CD14-positive monocyte (primary cell): ENCODE data around the gene UPK1A. TPM values are rescaled to one million over a fixed set of nuclear protein-coding genes. Genes with fewer than 3 reads are reported as not detected.
"Not testable (repeated sequence)": the region's sequence is repeated elsewhere in the genome, so short reads cannot be mapped to it uniquely, and the experiment has no call there.

Experiments used
- DNase-seq, 3 donors: peaks; one replicate each; pipeline ENCODE4 v3.0.0-alpha.2; 2011 to 2022
- H2AFZ ChIP-seq: 2 replicates; pipeline ENCODE4 v1.6.0; 2012; ENCODE audit warnings: mild to moderate bottlenecking, low read depth, low read length, inconsistent platforms; ENCODE audit not compliant: insufficient read depth, poor library complexity, severe bottlenecking
- H3K27ac ChIP-seq, 2 donors: 1 replicate in 1 of 2; 2 replicates in 1 of 2; pipeline ENCODE4 v1.5.1; 2012 to 2013; ENCODE audit warnings: low read length in 2 of 2, control low read depth in 1 of 2, inconsistent platforms in 1 of 2, low read depth in 1 of 2, mild to moderate bottlenecking in 1 of 2
- H3K27me3 ChIP-seq, 2 donors: one replicate each; pipeline versions ENCODE4 v1.6.0 to v1.6.1; 2011 to 2013; ENCODE audit warnings: low read length in 2 of 2; ENCODE audit not compliant: control insufficient read depth in 2 of 2, insufficient read depth in 2 of 2
- H3K36me3 ChIP-seq, 2 donors: replicated peaks in 1 of 2; 1 replicate in 1 of 2; 2 replicates in 1 of 2; pipeline versions ENCODE4 v1.5.1 to v1.6.1; 2012 to 2013; ENCODE audit warnings: low read length in 2 of 2, control low read depth in 1 of 2, inconsistent platforms in 1 of 2, mild to moderate bottlenecking in 1 of 2; ENCODE audit not compliant: insufficient read depth in 2 of 2, control insufficient read depth in 1 of 2
- H3K4me1 ChIP-seq, 2 donors: 1 replicate in 1 of 2; 2 replicates in 1 of 2; pipeline versions ENCODE4 v1.5.1 to v1.6.1; 2012 to 2013; ENCODE audit warnings: low read length in 2 of 2, control low read depth in 1 of 2, inconsistent platforms in 1 of 2, mild to moderate bottlenecking in 1 of 2, moderate library complexity in 1 of 2; ENCODE audit not compliant: insufficient read depth in 2 of 2, control insufficient read depth in 1 of 2
- H3K4me2 ChIP-seq: replicated peaks from 2 replicates; pipeline ENCODE3; 2012; ENCODE audit warnings: low read length, moderate library complexity, mild to moderate bottlenecking; ENCODE audit not compliant: poor library complexity, severe bottlenecking; ENCODE audit errors: extremely low read depth
- H3K4me3 ChIP-seq, 3 experiments: fragments of 200-600 bp in 1 of 3; sonication (generic) in 1 of 3; replicated peaks in 1 of 3; 1 replicate in 2 of 3; 2 replicates in 1 of 3; pipeline ENCODE4 v1.5.1; 2011 to 2013; ENCODE audit warnings: low read length in 3 of 3, mild to moderate bottlenecking in 3 of 3, control low read depth in 2 of 3, low read depth in 2 of 3, inconsistent platforms in 1 of 3, moderate library complexity in 1 of 3
- H3K79me2 ChIP-seq: 2 replicates; pipeline ENCODE4 v1.6.0; 2012; ENCODE audit warnings: mild to moderate bottlenecking, control low read depth, inconsistent platforms, low read length, moderate library complexity; ENCODE audit not compliant: insufficient read depth
- H3K9ac ChIP-seq: 2 replicates; pipeline ENCODE4 v1.6.0; 2017; ENCODE audit warnings: low read length, mild to moderate bottlenecking; ENCODE audit not compliant: insufficient read depth, poor library complexity, severe bottlenecking
- H3K9me3 ChIP-seq, 2 donors: replicated peaks in 1 of 2; 1 replicate in 1 of 2; 2 replicates in 1 of 2; pipeline versions ENCODE4 v1.5.1 to v1.6.1; 2012 to 2013; ENCODE audit warnings: low read length in 2 of 2, control low read depth in 1 of 2; ENCODE audit not compliant: control insufficient read depth in 1 of 2, insufficient read depth in 1 of 2
- H4K20me1 ChIP-seq: 2 replicates; pipeline ENCODE4 v1.6.0; 2012; ENCODE audit warnings: mild to moderate bottlenecking, low read length, control low read depth, moderate library complexity; ENCODE audit not compliant: insufficient read depth
- H3K27ac Mint-ChIP-seq, 7 donors: one replicate each; pipeline ENCODE4 v1.8.0; 2020; ENCODE audit warnings: mild to moderate bottlenecking in 7 of 7, mixed read lengths in 7 of 7, moderate library complexity in 6 of 7, inconsistent platforms in 2 of 7
- H3K27me3 Mint-ChIP-seq, 3 donors: one replicate each; pipeline ENCODE4 v1.8.0; 2021 to 2022; ENCODE audit warnings: low read depth in 3 of 3, mild to moderate bottlenecking in 3 of 3, mixed read lengths in 3 of 3, moderate library complexity in 3 of 3, inconsistent platforms in 1 of 3
- H3K36me3 Mint-ChIP-seq, 2 donors: one replicate each; pipeline ENCODE4 v1.8.0; 2020; ENCODE audit warnings: mixed read lengths in 2 of 2, inconsistent platforms in 1 of 2, mild to moderate bottlenecking in 1 of 2
- H3K4me1 Mint-ChIP-seq: one replicate; pipeline ENCODE4 v1.8.0; 2020; ENCODE audit warnings: mild to moderate bottlenecking, mixed read lengths
- H3K4me3 Mint-ChIP-seq, 2 donors: one replicate each; pipeline ENCODE4 v1.8.0; 2020; ENCODE audit warnings: mild to moderate bottlenecking in 2 of 2, mixed read lengths in 2 of 2, moderate library complexity in 1 of 2
- H3K9me3 Mint-ChIP-seq, 7 donors: one replicate each; pipeline ENCODE4 v1.8.0; 2020 to 2022; ENCODE audit warnings: mixed read lengths in 7 of 7, mild to moderate bottlenecking in 6 of 7, moderate library complexity in 6 of 7, inconsistent platforms in 2 of 7
- CTCF ChIP-seq: fragments of 200-600 bp; IDR thresholded peaks from one replicate; pipeline ENCODE4 v1.8.0; 2022; ENCODE audit warnings: antibody characterized with exemption, mild to moderate bottlenecking
- WGBS: methylation state at CpG from one replicate; pipeline ENCODE4 v1.1.5; 2013; ENCODE audit warnings: missing lambda C conversion rate; ENCODE audit not compliant: insufficient coverage; 5-methylcytosine and 5-hydroxymethylcytosine counted together
- intact Hi-C, 2 donors: fragments of 100-400 bp; cut with micrococcal nuclease; formaldehyde crosslinking; loops; one replicate each; pipeline versions ENCODE4 v1.15.0 to v1.15.1; 2023
- polyA plus RNA-seq, 3 donors: library from polyadenylated mRNA; depleted of rRNA in 1 of 3; unstranded in 2 of 3; stranded (reverse) in 1 of 3; fragments of 300-500 nt in 2 of 3; fragments of >200 nt in 1 of 3; fragmentation: Illumina TruSeq in 2 of 3; gene quantifications; 1 replicate in 2 of 3; 2 replicates in 1 of 3; pipeline ENCODE4 v1.2.3, GENCODE V29; 2012 to 2021

The UPK1A gene
- polyA plus RNA-seq, 3 donors = not detected

GRCh38 chr19:35722897-35723296, 56.6 kb downstream of the UPK1A start:
- Mint-ChIP-seq H3K27ac (peak overlapping the region in 1 of 7 donors; percentile 55), H3K4me3 (no peak overlapping the region), H3K27me3 (peaks cover 0 to 2% (median 1%) of the 10 kb centered on the region in 3 donors), H3K9me3 (no peaks in the 10 kb centered on the region), H3K4me1 (peaks cover 15% of the 10 kb centered on the region), H3K36me3 (peaks cover 68 to 78% of the 10 kb centered on the region in 2 donors)
- WGBS = 100% methylated on average over 6 of the region's 16 CpGs
- no peak overlapping the region for H3K27ac ChIP-seq
- H3K4me3 ChIP-seq = no peak overlapping the region
- no peak overlapping the region for H3K9ac ChIP-seq
- no peak overlapping the region for H2AFZ ChIP-seq
- H3K36me3 ChIP-seq = peaks cover 75 to 85% of the 10 kb centered on the region in 2 donors
- H3K79me2 ChIP-seq = peaks cover 33% of the 10 kb centered on the region
- intact Hi-C loops = no loop called here
- H3K9me3 ChIP-seq = no peaks in the 10 kb centered on the region
- TF ChIP-seq CTCF = no peak
- H4K20me1 ChIP-seq = peaks cover 56% of the 10 kb centered on the region
- H3K4me2 ChIP-seq = no peak overlapping the region
- H3K4me1 ChIP-seq = peaks cover 11 to 18% of the 10 kb centered on the region in 2 donors
- peak in 1 of 3 donors; percentile 3 for DNase-seq
- no peaks in the 10 kb centered on the region for H3K27me3 ChIP-seq

GRCh38 chr19:35723671-35724070, 57.4 kb downstream of the UPK1A start:
- Mint-ChIP-seq H3K27me3 (peaks cover 0 to 2% (median 1%) of the 10 kb centered on the region in 3 donors), H3K27ac (no peak overlapping the region)

GRCh38 chr19:35724132-35724531, 57.8 kb downstream of the UPK1A start:
- H3K9me3 ChIP-seq, intact Hi-C loops, H3K9me3 Mint-ChIP-seq, H3K9ac ChIP-seq, H3K4me2 ChIP-seq, H3K27ac Mint-ChIP-seq, H3K27me3 Mint-ChIP-seq, H2AFZ ChIP-seq, H3K4me1 Mint-ChIP-seq, H3K27me3 ChIP-seq, DNase-seq, H3K4me3 ChIP-seq, H3K4me1 ChIP-seq, H3K4me3 Mint-ChIP-seq, H3K27ac ChIP-seq: not testable (repeated sequence)
- H3K79me2 ChIP-seq = peaks cover 22% of the 10 kb centered on the region
- H3K36me3 Mint-ChIP-seq = peaks cover 80 to 90% of the 10 kb centered on the region in 2 donors
- 97% methylated on average over 7 of the region's 7 CpGs for WGBS
- H4K20me1 ChIP-seq = peaks cover 56% of the 10 kb centered on the region
- peaks cover 87 to 97% of the 10 kb centered on the region in 2 donors for H3K36me3 ChIP-seq

More at GRCh38 chr19:35723671-35724070, 57.4 kb downstream of the UPK1A start:
- no peaks in the 10 kb centered on the region for H3K9me3 ChIP-seq
- 100% methylated on average over 18 of the region's 24 CpGs for WGBS
- H2AFZ ChIP-seq = no peak overlapping the region
- H3K36me3 ChIP-seq = peaks cover 82 to 93% of the 10 kb centered on the region in 2 donors
- no peak overlapping the region for H3K27ac ChIP-seq
- TF ChIP-seq CTCF = no peak
- peaks cover 60% of the 10 kb centered on the region for H4K20me1 ChIP-seq
- Mint-ChIP-seq H3K9me3 (no peaks in the 10 kb centered on the region), H3K36me3 (peaks cover 75 to 86% of the 10 kb centered on the region in 2 donors), H3K4me3 (no peak overlapping the region), H3K4me1 (peaks cover 12% of the 10 kb centered on the region)
- DNase-seq = no peak
- H3K79me2 ChIP-seq = peaks cover 27% of the 10 kb centered on the region
- H3K4me2 ChIP-seq = no peak overlapping the region
- intact Hi-C loops = no loop called here
- H3K4me3 ChIP-seq = no peak overlapping the region
- peaks cover 8 to 13% of the 10 kb centered on the region in 2 donors for H3K4me1 ChIP-seq
- no peaks in the 10 kb centered on the region for H3K27me3 ChIP-seq
- H3K9ac ChIP-seq = no peak overlapping the region
